Astrocyte of the spinal cord (primary cell): ENCODE data around the gene TTR.

Experiments used
- DNase-seq: peaks from one replicate; pipeline ENCODE4 v3.0.0; 2011; ENCODE audit warnings: low read depth, low spot score
- H3K4me3 ChIP-seq: 2 replicates; pipeline ENCODE4 v1.5.1; 2011; ENCODE audit warnings: low read depth, mild to moderate bottlenecking, low read length, moderate library complexity
- CTCF ChIP-seq: IDR thresholded peaks from 2 replicates; pipeline ENCODE4 v1.5.1; 2012; ENCODE audit warnings: low read depth, mild to moderate bottlenecking, low read length, inconsistent platforms
- in situ Hi-C: cut with HindIII; loops from 2 replicates; pipeline ENCODE4 v1.10.0; 2017; ENCODE audit warnings: low sequenced_read_pairs

Gene TTR

GRCh38 chr18:31617031-31617717, 25.5 kb downstream of the TTR start:
- no peak for TF ChIP-seq CTCF
- H3K4me3 ChIP-seq: no peak overlapping the region
- in situ Hi-C loops: no loop called here
- DNase-seq: no peak

GRCh38 chr18:31618801-31619200, 27.1 kb downstream of the TTR start:
- in situ Hi-C loops: no loop called here
- no peak for TF ChIP-seq CTCF
- no peak for DNase-seq
- no peak overlapping the region for H3K4me3 ChIP-seq

- no peak for DNase-seq
- in situ Hi-C loops: no loop called here
- no peak for TF ChIP-seq CTCF
- H3K4me3 ChIP-seq: no peak overlapping the region
These were observed 27.6 kb downstream of the TTR start for GRCh38 chr18:31619291-31619690.

- DNase-seq: no peak
- no peak for TF ChIP-seq CTCF
- in situ Hi-C loops: no loop called here
- no peak overlapping the region for H3K4me3 ChIP-seq
These were observed 33.4 kb downstream of the TTR start for GRCh38 chr18:31624892-31625640.

GRCh38 chr18:31626409-31626808, 34.7 kb downstream of the TTR start:
- DNase-seq: no peak
- H3K4me3 ChIP-seq: no peak overlapping the region
- no peak for TF ChIP-seq CTCF
- in situ Hi-C loops: no loop called here

GRCh38 chr18:31630549-31630948, 38.9 kb downstream of the TTR start:
- no peak for TF ChIP-seq CTCF
- in situ Hi-C loops: no loop called here
- no peak overlapping the region for H3K4me3 ChIP-seq
- no peak for DNase-seq
